HepG2 (cell line): Measurements from ENCODE around the gene GUCY1A2. TPM values are rescaled to one million over a fixed set of nuclear protein-coding genes. Genes with fewer than 3 reads are reported as not detected.

ENCODE experiments used
- ATAC-seq: fragments of 200-7000 bp; cut with Tn5 transposase; 3 replicates; pipeline ENCODE4 v1.9.1; 2020; ENCODE audit warnings: mild to moderate bottlenecking, moderate library complexity
- BruUV-seq: library from RNA; stranded (reverse); fragments of 400-500 nt; replicated peaks from 2 replicates; lab custom pipeline; 2021; lab: Mats Ljungman, UMichigan
- CTCF ChIA-PET: fragments of 300-600 bp; formaldehyde crosslinking; extraction: SDS; loops from one replicate; lab custom pipeline; 2021; ENCODE audit warnings: low total read pairs, inconsistent platforms, low intra/inter-chr PET ratio; lab: Yijun Ruan, JAX
- POLR2A ChIA-PET: fragments of 350-600 bp; sonication (Branson Sonifier 250); formaldehyde crosslinking; loops from one replicate; lab custom pipeline; 2020; ENCODE audit warnings: antibody characterized with exemption, inconsistent platforms; lab: Yijun Ruan, JAX
- DNase-seq: peaks from one replicate; pipeline ENCODE4 v3.0.0-alpha.2; 2015; ENCODE audit warnings: low spot score
- FAIRE-seq: peaks from 3 replicates; lab custom pipeline; 2011; peaks lifted over from hg19 to GRCh38; lab: Jason Lieb, UNC
- H2AFZ ChIP-seq: one replicate; pipeline ENCODE4 v1.6.1; 2011; ENCODE audit warnings: low read length, inconsistent platforms
- H3K27ac ChIP-seq: fragments of 300-600 bp; 3 replicates; pipeline ENCODE4 v1.8.0; 2011; ENCODE audit warnings: mixed run types, mild to moderate bottlenecking, mixed read lengths, low read length, inconsistent platforms; ENCODE audit not compliant: insufficient read depth; ENCODE audit errors: extremely low read length
- H3K27me3 ChIP-seq, 2 experiments: fragments of 200-600 bp in 1 of 2; 2 replicates in 1 of 2; 3 replicates in 1 of 2; pipeline versions ENCODE4 v1.6.0 to v1.8.0; 2011; ENCODE audit warnings: low read length in 2 of 2, mild to moderate bottlenecking in 2 of 2, moderate library complexity in 2 of 2, inconsistent platforms in 1 of 2; ENCODE audit not compliant: insufficient read depth in 2 of 2, control insufficient read depth in 1 of 2
- H3K36me3 ChIP-seq, 2 experiments: fragments of 200-600 bp in 1 of 2; replicated peaks in 1 of 2; 2 replicates in 1 of 2; 3 replicates in 1 of 2; pipeline versions ENCODE4 v1.5.1 to v1.8.0; 2011; ENCODE audit warnings: low read length in 2 of 2, inconsistent platforms in 1 of 2; ENCODE audit not compliant: insufficient read depth in 2 of 2, control insufficient read depth in 1 of 2
- H3K4me1 ChIP-seq: 2 replicates; pipeline ENCODE4 v1.5.1; 2012; ENCODE audit warnings: low read length, inconsistent platforms; ENCODE audit not compliant: insufficient read depth
- H3K4me2 ChIP-seq: 2 replicates; pipeline ENCODE4 v1.6.0; 2011; ENCODE audit warnings: low read depth, low read length, inconsistent platforms
- H3K4me3 ChIP-seq, 3 experiments: fragments of 200-600 bp in 1 of 3; sonication (generic), shearing (Covaris generic) in 1 of 3; replicated peaks in 1 of 3; 2 replicates each; pipeline ENCODE4 v1.5.1; 2011 to 2016; ENCODE audit warnings: low read length in 3 of 3, inconsistent platforms in 2 of 3, low read depth in 2 of 3, mild to moderate bottlenecking in 2 of 3, control low read depth in 1 of 3, mixed read lengths in 1 of 3; ENCODE audit not compliant: insufficient read depth in 1 of 3
- H3K79me2 ChIP-seq: one replicate; pipeline ENCODE4 v1.6.1; 2011; ENCODE audit warnings: low read length, inconsistent platforms; ENCODE audit not compliant: insufficient read depth
- H3K9ac ChIP-seq: 2 replicates; pipeline ENCODE4 v1.6.0; 2011; ENCODE audit warnings: mild to moderate bottlenecking, low read depth, low read length, inconsistent platforms; ENCODE audit not compliant: insufficient read depth
- H3K9me3 ChIP-seq: 2 replicates; pipeline ENCODE4 v1.5.1; 2012; ENCODE audit warnings: mild to moderate bottlenecking, low read length
- H4K20me1 ChIP-seq: 2 replicates; pipeline ENCODE4 v1.6.0; 2011; ENCODE audit warnings: inconsistent platforms, mild to moderate bottlenecking, low read length, moderate library complexity; ENCODE audit not compliant: insufficient read depth
- EEA1 ChIP-seq: sonication (generic); formaldehyde crosslinking; IDR thresholded peaks from 2 replicates; pipeline ENCODE4 v1.5.1; 2020; ENCODE audit warnings: mild to moderate bottlenecking, missing genetic modification reagents, borderline replicate concordance
- HNRNPK ChIP-seq: fragments of 200-400 bp; formaldehyde crosslinking; IDR thresholded peaks from 2 replicates; pipeline ENCODE4 v1.6.1; 2018; ENCODE audit warnings: low read length, low read depth, moderate library complexity, mild to moderate bottlenecking; ENCODE audit not compliant: poor library complexity, severe bottlenecking
- KDM3A ChIP-seq: IDR thresholded peaks from 2 replicates; pipeline ENCODE4 v1.6.1; 2018; ENCODE audit warnings: low read depth, missing compliant biosample characterization
- KDM5B ChIP-seq: sonication (generic); formaldehyde crosslinking; IDR thresholded peaks from 2 replicates; pipeline ENCODE4 v1.4.0; 2020; ENCODE audit warnings: missing genetic modification reagents, mild to moderate bottlenecking, borderline replicate concordance
- TBX3 ChIP-seq: fragments of 450-650 bp; IDR thresholded peaks from 2 replicates; pipeline ENCODE4 v1.6.1; 2017; ENCODE audit warnings: antibody characterized with exemption, mild to moderate bottlenecking, inconsistent platforms, borderline replicate concordance
- ZNF547 ChIP-seq: sonication (generic); formaldehyde crosslinking; IDR thresholded peaks from 2 replicates; pipeline ENCODE4 v1.5.1; 2020; ENCODE audit warnings: mild to moderate bottlenecking, missing genetic modification reagents
- ZNF569 ChIP-seq: sonication (generic); formaldehyde crosslinking; IDR thresholded peaks from 2 replicates; pipeline ENCODE4 v1.5.0; 2020; ENCODE audit warnings: mild to moderate bottlenecking, missing genetic modification reagents, moderate library complexity, borderline replicate concordance
- ZNF616 ChIP-seq: sonication (generic); formaldehyde crosslinking; IDR thresholded peaks from 2 replicates; pipeline ENCODE4 v1.5.0; 2020; ENCODE audit warnings: low read depth, mild to moderate bottlenecking, missing genetic modification reagents
- in situ Hi-C: cut with HindIII; loops from 2 replicates; pipeline ENCODE4 v1.10.0; 2017; ENCODE audit warnings: low pct_unique_long_range_greater_than_20kb; ENCODE audit not compliant: extremely low pct_ligation_motif_present
- intact Hi-C: fragments of 100-400 bp; cut with micrococcal nuclease; formaldehyde crosslinking; loops from one replicate; pipeline ENCODE4 v1.10.0; 2022; ENCODE audit not compliant: unreplicated experiment
- polyA plus RNA-seq, 8 experiments: library from polyadenylated mRNA; depleted of rRNA in 3 of 8; stranded (reverse) in 7 of 8; unstranded in 1 of 8; fragments of >200 nt; fragmentation: Illumina TruSeq in 4 of 8; extraction: Trizol in 4 of 8; gene quantifications; 2 replicates each; pipeline versions ENCODE4 v1.2.1 to v1.2.3, GENCODE V29; 2011 to 2016; ENCODE audit warnings: low read depth in 4 of 8, missing spikeins in 1 of 8, mixed read lengths in 1 of 8; ENCODE audit not compliant: insufficient read depth in 1 of 8
- total RNA-seq, 5 experiments: library from RNA; depleted of rRNA; stranded (reverse); fragments of >200 nt; fragmentation: Illumina TruSeq; extraction: Trizol; gene quantifications; 2 replicates each; pipeline ENCODE4 v1.2.3, GENCODE V29; 2016; ENCODE audit warnings: low read depth in 1 of 5
- TF ChIP-seq, protein P1 (sequence below): sonication (generic); formaldehyde crosslinking; IDR thresholded peaks from 2 replicates; pipeline ENCODE4 v1.4.0; 2020; ENCODE audit warnings: missing genetic modification reagents

The GUCY1A2 gene
- total and polyA plus RNA-seq, 2 of the 13 experiments (the other 11 are each of a cell fraction or from before 2014, with no cell fraction given): 0.01 to 0.07 TPM

DNA sequence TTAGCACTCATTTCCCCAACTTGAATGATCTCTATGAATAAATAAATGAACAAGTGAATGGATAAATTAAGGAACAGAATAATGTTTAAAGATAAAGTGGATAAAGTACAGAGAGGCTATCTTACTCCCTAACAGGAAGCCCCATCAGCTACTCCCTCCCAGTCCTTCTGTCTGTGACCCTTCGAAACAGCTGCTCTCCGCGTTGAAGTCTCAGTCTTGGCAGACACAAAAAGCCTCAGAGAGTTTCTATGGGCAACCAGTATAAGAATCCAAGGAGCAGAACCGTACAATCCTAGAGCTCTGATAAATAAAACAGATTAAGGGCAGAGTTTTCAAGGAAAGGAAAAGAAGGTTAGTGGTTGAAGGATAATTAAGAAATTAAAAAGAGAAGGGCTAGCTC lies 35.0 kb downstream of the GUCY1A2 start (continued):
- TF ChIP-seq HNRNPK (no peak), KDM3A (CRISPR knock-in tag) (no peak), ZNF569 (CRISPR knock-in tag) (no peak), KDM5B (no peak), EEA1 (CRISPR knock-in tag) (no peak)

DNA sequence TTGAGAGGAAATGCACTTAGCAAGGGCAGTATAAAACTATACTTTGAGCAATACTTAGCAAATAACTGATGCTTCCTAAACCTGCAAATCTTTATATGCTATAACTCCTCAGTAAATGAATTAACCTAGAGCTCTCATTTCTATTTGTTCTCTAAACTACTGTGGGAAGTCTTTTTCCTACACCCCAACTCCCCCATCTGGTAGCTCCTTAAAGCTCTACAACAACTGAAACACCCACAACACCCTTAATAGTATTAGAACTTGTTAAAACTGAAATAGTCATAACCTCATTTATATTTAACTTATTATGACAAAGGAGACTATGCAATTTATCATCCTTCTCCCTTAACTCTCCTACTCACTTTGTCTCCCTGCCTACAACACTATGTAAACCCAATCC lies 43.4 kb downstream of the GUCY1A2 start:
- FAIRE-seq (no peak), DNase-seq (no peak), ATAC-seq (no peak)
- Histone ChIP-seq H3K27me3 (no peaks in the 10 kb centered on the region), H4K20me1 (no peaks in the 10 kb centered on the region), H3K79me2 (no peaks in the 10 kb centered on the region), H3K9me3 (no peaks in the 10 kb centered on the region), H3K27ac (no peak overlapping the region), H3K4me1 (no peaks in the 10 kb centered on the region), H3K4me2 (no peak overlapping the region), H3K9ac (no peak overlapping the region), H3K4me3 (no peak overlapping the region), H2AFZ (no peak overlapping the region), H3K36me3 (no peaks in the 10 kb centered on the region)
- in situ Hi-C loops: no loop called here
- ChIA-PET POLR2A (no interaction called here), CTCF (no interaction called here)
- TF ChIP-seq, protein P1, sequence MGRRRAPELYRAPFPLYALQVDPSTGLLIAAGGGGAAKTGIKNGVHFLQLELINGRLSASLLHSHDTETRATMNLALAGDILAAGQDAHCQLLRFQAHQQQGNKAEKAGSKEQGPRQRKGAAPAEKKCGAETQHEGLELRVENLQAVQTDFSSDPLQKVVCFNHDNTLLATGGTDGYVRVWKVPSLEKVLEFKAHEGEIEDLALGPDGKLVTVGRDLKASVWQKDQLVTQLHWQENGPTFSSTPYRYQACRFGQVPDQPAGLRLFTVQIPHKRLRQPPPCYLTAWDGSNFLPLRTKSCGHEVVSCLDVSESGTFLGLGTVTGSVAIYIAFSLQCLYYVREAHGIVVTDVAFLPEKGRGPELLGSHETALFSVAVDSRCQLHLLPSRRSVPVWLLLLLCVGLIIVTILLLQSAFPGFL (CRISPR knock-in tag): no peak
- no peak for TF ChIP-seq TBX3
- no peak for TF ChIP-seq ZNF616
- TF ChIP-seq ZNF547 (CRISPR knock-in tag): no peak
- no TSS peak for BruUV-seq
- intact Hi-C loops: no loop called here
